CD14-positive monocyte (primary cell): ENCODE data around the gene TM2D1. TPM values are rescaled to one million over a fixed set of nuclear protein-coding genes. Genes with fewer than 3 reads are reported as not detected.

Experiments used
- DNase-seq, 3 donors: peaks; one replicate each; pipeline ENCODE4 v3.0.0-alpha.2; 2011 to 2022
- H2AFZ ChIP-seq: 2 replicates; pipeline ENCODE4 v1.6.0; 2012; ENCODE audit warnings: mild to moderate bottlenecking, low read depth, low read length, inconsistent platforms; ENCODE audit not compliant: insufficient read depth, poor library complexity, severe bottlenecking
- H3K27ac ChIP-seq, 2 donors: 1 replicate in 1 of 2; 2 replicates in 1 of 2; pipeline ENCODE4 v1.5.1; 2012 to 2013; ENCODE audit warnings: low read length in 2 of 2, control low read depth in 1 of 2, inconsistent platforms in 1 of 2, low read depth in 1 of 2, mild to moderate bottlenecking in 1 of 2
- H3K27me3 ChIP-seq, 2 donors: one replicate each; pipeline versions ENCODE4 v1.6.0 to v1.6.1; 2011 to 2013; ENCODE audit warnings: low read length in 2 of 2; ENCODE audit not compliant: control insufficient read depth in 2 of 2, insufficient read depth in 2 of 2
- H3K36me3 ChIP-seq, 2 donors: replicated peaks in 1 of 2; 1 replicate in 1 of 2; 2 replicates in 1 of 2; pipeline versions ENCODE4 v1.5.1 to v1.6.1; 2012 to 2013; ENCODE audit warnings: low read length in 2 of 2, control low read depth in 1 of 2, inconsistent platforms in 1 of 2, mild to moderate bottlenecking in 1 of 2; ENCODE audit not compliant: insufficient read depth in 2 of 2, control insufficient read depth in 1 of 2
- H3K4me1 ChIP-seq, 2 donors: 1 replicate in 1 of 2; 2 replicates in 1 of 2; pipeline versions ENCODE4 v1.5.1 to v1.6.1; 2012 to 2013; ENCODE audit warnings: low read length in 2 of 2, control low read depth in 1 of 2, inconsistent platforms in 1 of 2, mild to moderate bottlenecking in 1 of 2, moderate library complexity in 1 of 2; ENCODE audit not compliant: insufficient read depth in 2 of 2, control insufficient read depth in 1 of 2
- H3K4me2 ChIP-seq: replicated peaks from 2 replicates; pipeline ENCODE3; 2012; ENCODE audit warnings: low read length, moderate library complexity, mild to moderate bottlenecking; ENCODE audit not compliant: poor library complexity, severe bottlenecking; ENCODE audit errors: extremely low read depth
- H3K4me3 ChIP-seq, 3 experiments: fragments of 200-600 bp in 1 of 3; sonication (generic) in 1 of 3; replicated peaks in 1 of 3; 1 replicate in 2 of 3; 2 replicates in 1 of 3; pipeline ENCODE4 v1.5.1; 2011 to 2013; ENCODE audit warnings: low read length in 3 of 3, mild to moderate bottlenecking in 3 of 3, control low read depth in 2 of 3, low read depth in 2 of 3, inconsistent platforms in 1 of 3, moderate library complexity in 1 of 3
- H3K79me2 ChIP-seq: 2 replicates; pipeline ENCODE4 v1.6.0; 2012; ENCODE audit warnings: mild to moderate bottlenecking, control low read depth, inconsistent platforms, low read length, moderate library complexity; ENCODE audit not compliant: insufficient read depth
- H3K9ac ChIP-seq: 2 replicates; pipeline ENCODE4 v1.6.0; 2017; ENCODE audit warnings: low read length, mild to moderate bottlenecking; ENCODE audit not compliant: insufficient read depth, poor library complexity, severe bottlenecking
- H3K9me3 ChIP-seq, 2 donors: replicated peaks in 1 of 2; 1 replicate in 1 of 2; 2 replicates in 1 of 2; pipeline versions ENCODE4 v1.5.1 to v1.6.1; 2012 to 2013; ENCODE audit warnings: low read length in 2 of 2, control low read depth in 1 of 2; ENCODE audit not compliant: control insufficient read depth in 1 of 2, insufficient read depth in 1 of 2
- H4K20me1 ChIP-seq: 2 replicates; pipeline ENCODE4 v1.6.0; 2012; ENCODE audit warnings: mild to moderate bottlenecking, low read length, control low read depth, moderate library complexity; ENCODE audit not compliant: insufficient read depth
- H3K27ac Mint-ChIP-seq, 7 donors: one replicate each; pipeline ENCODE4 v1.8.0; 2020; ENCODE audit warnings: mild to moderate bottlenecking in 7 of 7, mixed read lengths in 7 of 7, moderate library complexity in 6 of 7, inconsistent platforms in 2 of 7
- H3K27me3 Mint-ChIP-seq, 3 donors: one replicate each; pipeline ENCODE4 v1.8.0; 2021 to 2022; ENCODE audit warnings: low read depth in 3 of 3, mild to moderate bottlenecking in 3 of 3, mixed read lengths in 3 of 3, moderate library complexity in 3 of 3, inconsistent platforms in 1 of 3
- H3K36me3 Mint-ChIP-seq, 2 donors: one replicate each; pipeline ENCODE4 v1.8.0; 2020; ENCODE audit warnings: mixed read lengths in 2 of 2, inconsistent platforms in 1 of 2, mild to moderate bottlenecking in 1 of 2
- H3K4me1 Mint-ChIP-seq: one replicate; pipeline ENCODE4 v1.8.0; 2020; ENCODE audit warnings: mild to moderate bottlenecking, mixed read lengths
- H3K4me3 Mint-ChIP-seq, 2 donors: one replicate each; pipeline ENCODE4 v1.8.0; 2020; ENCODE audit warnings: mild to moderate bottlenecking in 2 of 2, mixed read lengths in 2 of 2, moderate library complexity in 1 of 2
- H3K9me3 Mint-ChIP-seq, 7 donors: one replicate each; pipeline ENCODE4 v1.8.0; 2020 to 2022; ENCODE audit warnings: mixed read lengths in 7 of 7, mild to moderate bottlenecking in 6 of 7, moderate library complexity in 6 of 7, inconsistent platforms in 2 of 7
- CTCF ChIP-seq: fragments of 200-600 bp; IDR thresholded peaks from one replicate; pipeline ENCODE4 v1.8.0; 2022; ENCODE audit warnings: antibody characterized with exemption, mild to moderate bottlenecking
- WGBS: methylation state at CpG from one replicate; pipeline ENCODE4 v1.1.5; 2013; ENCODE audit warnings: missing lambda C conversion rate; ENCODE audit not compliant: insufficient coverage; 5-methylcytosine and 5-hydroxymethylcytosine counted together
- intact Hi-C, 2 donors: fragments of 100-400 bp; cut with micrococcal nuclease; formaldehyde crosslinking; loops; one replicate each; pipeline versions ENCODE4 v1.15.0 to v1.15.1; 2023
- polyA plus RNA-seq, 3 donors: library from polyadenylated mRNA; depleted of rRNA in 1 of 3; unstranded in 2 of 3; stranded (reverse) in 1 of 3; fragments of 300-500 nt in 2 of 3; fragments of >200 nt in 1 of 3; fragmentation: Illumina TruSeq in 2 of 3; gene quantifications; 1 replicate in 2 of 3; 2 replicates in 1 of 3; pipeline ENCODE4 v1.2.3, GENCODE V29; 2012 to 2021

The TM2D1 gene
- polyA plus RNA-seq, 3 donors: 32.6 to 46.6 (median 41.8) TPM

- TF ChIP-seq CTCF: no peak
- peak overlapping the region; percentile 94 for H3K4me2 ChIP-seq
- no peak for DNase-seq
- peaks cover 4 to 11% of the 10 kb centered on the region in 2 donors for H3K27me3 ChIP-seq
- peak overlapping the region; percentile 83 for H2AFZ ChIP-seq
- Mint-ChIP-seq H3K36me3 (no peaks in the 10 kb centered on the region), H3K9me3 (no peaks in the 10 kb centered on the region), H3K4me3 (peak overlapping the region; percentile 69 to 88), H3K27me3 (peaks cover 16 to 24% (median 18%) of the 10 kb centered on the region in 3 donors), H3K4me1 (peaks cover 20% of the 10 kb centered on the region), H3K27ac (peak overlapping the region in 1 of 7 donors; percentile 36)
- intact Hi-C loops: no loop called here
- no peaks in the 10 kb centered on the region for H3K79me2 ChIP-seq
- WGBS: under 1% methylated on average over 68 of the region's 74 CpGs
- no peaks in the 10 kb centered on the region for H3K36me3 ChIP-seq
- peaks cover 14 to 22% of the 10 kb centered on the region in 2 donors for H3K4me1 ChIP-seq
- no peaks in the 10 kb centered on the region for H3K9me3 ChIP-seq
- H3K4me3 ChIP-seq: peak overlapping the region; percentile 28 to 76 (median 69)
- peak overlapping the region; percentile 61 for H3K9ac ChIP-seq
- H3K27ac ChIP-seq: no peak overlapping the region
- no peaks in the 10 kb centered on the region for H4K20me1 ChIP-seq
These were observed 17.9 kb upstream of the TM2D1 start for GRCh38 chr1:61742620-61743430.

- no peak for DNase-seq
- Histone ChIP-seq H3K9me3 (no peaks in the 10 kb centered on the region), H3K79me2 (no peaks in the 10 kb centered on the region), H3K27ac (no peak within 1 kb of the TSS), H2AFZ (peak within 1 kb of the TSS; percentile 83), H3K36me3 (no peaks in the 10 kb centered on the region), H3K4me3 (peak within 1 kb of the TSS; percentile 28 to 76 (median 69)), H3K9ac (peak within 1 kb of the TSS; percentile 61), H3K4me2 (peak within 1 kb of the TSS; percentile 94), H3K27me3 (peaks cover 4 to 11% of the 10 kb centered on the region in 2 donors), H4K20me1 (no peaks in the 10 kb centered on the region), H3K4me1 (peaks cover 14 to 22% of the 10 kb centered on the region in 2 donors)
- H3K9me3 Mint-ChIP-seq: no peaks in the 10 kb centered on the region
- TF ChIP-seq CTCF: no peak
- H3K27me3 Mint-ChIP-seq: peaks cover 18 to 24% (median 19%) of the 10 kb centered on the region in 3 donors
- 0% methylated on average over 32 of the region's 54 CpGs for WGBS
- no peaks in the 10 kb centered on the region for H3K36me3 Mint-ChIP-seq
- peaks cover 20% of the 10 kb centered on the region for H3K4me1 Mint-ChIP-seq
- intact Hi-C loops: no loop called here
- H3K27ac Mint-ChIP-seq: peak within 1 kb of the TSS in 4 of 7 donors; percentile 19 to 51 (median 38)
- H3K4me3 Mint-ChIP-seq: peak within 1 kb of the TSS; percentile 91 to 96
These were observed 17.0 kb upstream of the TM2D1 start, which contains the start of gene PATJ for GRCh38 chr1:61741711-61742619. Gene PATJ (plus strand): TSS chr1:61742480. CDS start chr1:61762893, 20,413 bp downstream.
